ENCODE measurements around the gene SORCS1. TPM values are rescaled to one million over a fixed set of nuclear protein-coding genes. Genes with fewer than 3 reads are reported as not detected.

SORCS1 gene
- polyA plus RNA-seq, 1 experiment = 0.02 TPM

- TF ChIP-seq CTCF (IDR thresholded peaks at IDR 0.05; ENCODE audit: low read depth, low read length) = no peak
- ChIA-PET POLR2A (no interaction called here), CTCF (interaction anchor here (0.6 kb wide), 1 partner anchor 1033 kb away, joined by 6 read pairs; no protein-coding TSS in a partner anchor)
Observed at GRCh38 chr10:107122703-107123102, 41.8 kb downstream of the SORCS1 start.

GRCh38 chr10:107118866-107119265, 45.6 kb downstream of the SORCS1 start:
- ChIA-PET CTCF (no interaction called here), POLR2A (no interaction called here)
- H3K27me3 ChIP-seq (ENCODE audit: control insufficient read depth, insufficient read depth, low read length) = no peaks in the 10 kb centered on the region
- no peaks in the 10 kb centered on the region; the same call in none of the 2 replicates for H3K9me3 ChIP-seq (ENCODE audit: control insufficient read depth, insufficient read depth, low read length)
- no peak overlapping the region for H3K27ac ChIP-seq (ENCODE audit: low read depth, low read length)
- DNase-seq (ENCODE audit: low read depth, low spot score) = no peak
- H3K4me3 ChIP-seq (ENCODE audit: low read depth, low read length) = no peak overlapping the region
- no peak for TF ChIP-seq CTCF (IDR thresholded peaks at IDR 0.05; ENCODE audit: low read depth, low read length)

More at GRCh38 chr10:107122703-107123102, 41.8 kb downstream of the SORCS1 start:
- Histone ChIP-seq H3K4me3 (ENCODE audit: low read depth, low read length) (no peak overlapping the region), H3K27ac (ENCODE audit: low read depth, low read length) (no peak overlapping the region), H3K27me3 (ENCODE audit: control insufficient read depth, insufficient read depth, low read length) (no peaks in the 10 kb centered on the region), H3K9me3 (ENCODE audit: control insufficient read depth, insufficient read depth, low read length) (no peaks in the 10 kb centered on the region; the same call in none of the 2 replicates)
- DNase-seq (ENCODE audit: low read depth, low spot score) = no peak

- H3K9me3 ChIP-seq (ENCODE audit: control insufficient read depth, insufficient read depth, low read length) = peaks cover 19% of the 10 kb centered on the region
- CTCF ChIA-PET = no interaction called here
- POLR2A ChIA-PET = no interaction called here
- no peaks in the 10 kb centered on the region for H3K27me3 ChIP-seq (ENCODE audit: control insufficient read depth, insufficient read depth, low read length)
- no peak overlapping the region for H3K4me3 ChIP-seq (ENCODE audit: low read depth, low read length)
- H3K27ac ChIP-seq (ENCODE audit: low read depth, low read length) = no peak overlapping the region
- no peak for TF ChIP-seq CTCF (IDR thresholded peaks at IDR 0.05; ENCODE audit: low read depth, low read length)
- DNase-seq (ENCODE audit: low read depth, low spot score) = no peak
Observed at GRCh38 chr10:107104026-107104652, 60.4 kb downstream of the SORCS1 start.

- H3K4me3 ChIP-seq (ENCODE audit: low read depth, low read length) = no peak overlapping the region
- CTCF ChIA-PET = no interaction called here
- H3K27ac ChIP-seq (ENCODE audit: low read depth, low read length) = no peak overlapping the region
- H3K9me3 ChIP-seq (ENCODE audit: control insufficient read depth, insufficient read depth, low read length) = peaks cover 15% of the 10 kb centered on the region
- no peak for TF ChIP-seq CTCF (IDR thresholded peaks at IDR 0.05; ENCODE audit: low read depth, low read length)
- no peaks in the 10 kb centered on the region for H3K27me3 ChIP-seq (ENCODE audit: control insufficient read depth, insufficient read depth, low read length)
- no peak for DNase-seq (ENCODE audit: low read depth, low spot score)
- POLR2A ChIA-PET = no interaction called here
Observed at GRCh38 chr10:107103174-107104025, 61.1 kb downstream of the SORCS1 start.

GRCh38 chr10:107098326-107098725, 66.2 kb downstream of the SORCS1 start:
- ChIA-PET CTCF (no interaction called here), POLR2A (no interaction called here)
- Histone ChIP-seq H3K27me3 (ENCODE audit: control insufficient read depth, insufficient read depth, low read length) (no peaks in the 10 kb centered on the region), H3K4me3 (ENCODE audit: low read depth, low read length) (no peak overlapping the region), H3K27ac (ENCODE audit: low read depth, low read length) (no peak overlapping the region), H3K9me3 (ENCODE audit: control insufficient read depth, insufficient read depth, low read length) (peaks cover 18% of the 10 kb centered on the region)
- no peak for TF ChIP-seq CTCF (IDR thresholded peaks at IDR 0.05; ENCODE audit: low read depth, low read length)
- DNase-seq (ENCODE audit: low read depth, low spot score) = no peak

Data from AG04450 (cell line).